Esophagus muscularis mucosa (tissue), 4 donors: ENCODE data around the gene PCSK4. TPM values are rescaled to one million over a fixed set of nuclear protein-coding genes. Genes with fewer than 3 reads are reported as not detected.

Source experiments
- total RNA-seq, 4 donors: library from RNA; depleted of rRNA; stranded (reverse); fragments of >200 nt; gene quantifications; one replicate each; pipeline versions ENCODE4 v1.1.0 to v1.2.1, GENCODE V29; 2016

The PCSK4 gene
- total RNA-seq, 4 donors from 2014 or later, result 1.9 to 5.4 (median 3.3) TPM

Other genes starting within 250 kb of the PCSK4 start
- 100 to 1,000 TPM in 2 of 4 donors, 10 to 100 TPM in 2; 77.5 to 140 (median 109) TPM for gene ATP5F1D, start 248.6 kb downstream of the PCSK4 start, total RNA-seq
- 10 to 100 TPM; 20.3 to 72.2 (median 31.8) TPM for gene MIDN, start 241.8 kb downstream of the PCSK4 start, total RNA-seq
- 100 to 1,000 TPM; 236 to 601 (median 429) TPM for gene CIRBP, start 221.0 kb downstream of the PCSK4 start, total RNA-seq
- gene FAM174C, start 214.8 kb downstream of the PCSK4 start, total RNA-seq, result 10 to 100 TPM; 24.9 to 58.9 (median 43.6) TPM
- not detected for gene EFNA2, start 204.5 kb downstream of the PCSK4 start, total RNA-seq
- 100 to 1,000 TPM in 1 of 4 donors, 10 to 100 TPM in 3; 85.6 to 110 (median 89.4) TPM for gene NDUFS7, start 106.4 kb downstream of the PCSK4 start, total RNA-seq
- gene GAMT, start 88.8 kb downstream of the PCSK4 start, total RNA-seq, result 10 to 100 TPM in 3 of 4 donors, 1 to 10 TPM in 1; 5.8 to 13.4 (median 11.9) TPM
- 10 to 100 TPM; 44.9 to 79.4 (median 52.9) TPM for gene DAZAP1, start 82.8 kb downstream of the PCSK4 start, total RNA-seq
- 1,000 to 10,000 TPM; 1,297 to 2,978 (median 2,171) TPM for gene RPS15, start 52.0 kb downstream of the PCSK4 start, total RNA-seq
- 1 to 10 TPM in 2 of 4 donors, under 1 TPM in 2; 0.42 to 1.8 (median 1.2) TPM for gene APC2, start 40.2 kb downstream of the PCSK4 start, total RNA-seq
- gene C19orf25, start 11.1 kb downstream of the PCSK4 start, total RNA-seq, result 10 to 100 TPM; 21.6 to 43.6 (median 29.8) TPM
- gene REEP6, start 831 bp upstream of the PCSK4 start, total RNA-seq, result 1 to 10 TPM in 1 of 4 donors, under 1 TPM in 2, not detected in 1; 0.23 to 2.3 (median 0.99) TPM
- gene ADAMTSL5, start 22.7 kb upstream of the PCSK4 start, total RNA-seq, result 1 to 10 TPM; 3.9 to 5.9 (median 4.7) TPM
- gene PLK5, start 33.7 kb upstream of the PCSK4 start, total RNA-seq, result under 1 TPM in 1 of 4 donors, not detected in 3; 0.17 TPM
- 10 to 100 TPM; 21.6 to 64.4 (median 47.5) TPM for gene MEX3D, start 78.0 kb upstream of the PCSK4 start, total RNA-seq
- gene MBD3, start 102.5 kb upstream of the PCSK4 start, total RNA-seq, result 100 to 1,000 TPM in 3 of 4 donors, 10 to 100 TPM in 1; 81.8 to 152 (median 114) TPM
- 100 to 1,000 TPM; 111 to 152 (median 132) TPM for gene UQCR11, start 115.1 kb upstream of the PCSK4 start, total RNA-seq
- gene TCF3, start 162.3 kb upstream of the PCSK4 start, total RNA-seq, result 10 to 100 TPM; 32.0 to 53.6 (median 46.5) TPM